AG20443 (cell line): ENCODE measurements around the gene EIPR1.
A peak's percentile ranks its signal among the peaks of the same experiment; 100 is the strongest.

Experiments
- DNase-seq: peaks from one replicate; pipeline ENCODE4 v3.0.0; 2012; ENCODE audit warnings: low spot score, mixed read lengths

The EIPR1 gene

DNA sequence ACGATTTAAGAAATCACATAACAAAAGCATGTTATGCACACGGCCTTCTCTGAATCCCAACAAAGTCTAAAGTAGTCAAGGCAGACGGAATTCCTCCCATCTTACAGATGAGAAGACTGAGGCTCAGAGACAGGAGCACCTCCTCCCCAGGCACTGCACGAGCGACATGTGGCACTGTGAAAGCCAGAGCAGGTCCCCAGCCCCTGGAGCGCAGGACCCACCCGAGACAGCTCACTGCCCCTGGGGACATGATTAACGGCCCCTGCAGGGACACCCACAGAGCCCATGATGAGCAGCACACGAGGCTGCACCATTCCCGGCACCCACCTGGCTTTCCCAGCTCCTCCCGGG is 53.6 kb downstream of the EIPR1 start:
- no peak for DNase-seq

DNA sequence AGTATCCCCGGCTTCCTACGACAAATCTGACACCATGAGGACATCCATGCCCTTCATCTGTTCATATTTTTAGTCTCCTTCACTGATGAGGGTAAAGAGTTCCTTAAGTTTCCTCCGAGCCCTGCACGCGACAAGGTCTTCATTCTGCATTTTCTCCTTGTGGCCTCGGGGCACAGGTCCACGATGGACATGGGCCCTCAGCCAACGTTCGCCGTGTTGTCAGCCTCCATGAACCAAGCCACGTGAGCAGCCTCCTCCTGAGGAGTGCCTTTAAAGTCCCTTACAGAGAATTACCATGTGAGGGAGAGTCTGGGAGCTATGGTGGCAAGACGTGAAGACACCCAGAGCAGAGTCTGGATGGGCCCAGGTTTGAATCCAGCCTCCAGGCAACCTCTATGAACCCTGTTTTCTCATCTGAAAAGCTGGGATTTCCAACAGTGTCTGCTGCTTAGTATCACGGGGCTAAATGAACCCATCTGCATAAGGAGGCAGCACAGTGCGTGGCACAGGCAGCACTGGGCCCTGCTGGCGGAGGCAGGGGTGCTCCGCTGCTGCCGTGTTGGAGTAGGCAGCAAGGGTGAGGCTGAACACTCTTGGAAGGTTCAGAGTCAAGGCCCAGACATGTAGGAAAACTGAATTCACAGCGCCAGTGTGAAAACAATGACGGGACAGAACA is 54.1 kb downstream of the EIPR1 start:
- DNase-seq: no peak

DNA sequence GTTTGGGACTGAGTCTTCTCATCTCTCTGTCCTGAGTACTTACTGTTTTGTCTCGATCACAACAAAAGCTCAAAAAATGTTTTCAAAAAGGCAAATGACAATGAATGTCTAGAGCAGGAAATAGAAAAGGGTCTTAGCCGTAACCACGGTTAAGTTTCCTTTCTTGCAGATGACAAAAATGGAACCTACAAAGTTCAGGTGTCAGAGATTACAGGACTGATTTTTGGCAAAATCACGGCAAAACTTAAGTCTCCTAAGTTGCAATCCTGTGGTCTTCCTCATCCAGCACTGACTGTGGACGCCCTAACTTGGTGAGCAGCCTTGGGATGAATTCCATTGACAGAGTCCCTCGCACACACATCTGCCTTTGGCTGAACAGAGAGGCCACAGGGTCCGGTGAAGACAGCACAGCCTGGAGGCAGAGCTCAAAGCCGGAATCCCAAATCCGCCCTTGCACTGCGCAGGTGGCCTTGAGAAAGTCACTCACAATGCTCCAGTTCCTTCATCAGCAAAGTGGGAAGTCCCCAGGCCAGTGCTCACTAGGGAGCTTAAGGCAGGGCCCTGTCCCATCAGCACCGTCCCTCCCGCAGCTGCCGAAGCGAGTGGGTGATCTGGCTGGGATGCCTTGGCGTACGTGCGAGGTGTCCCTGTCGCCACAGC is 55.2 kb downstream of the EIPR1 start:
- DNase-seq: no peak

DNA sequence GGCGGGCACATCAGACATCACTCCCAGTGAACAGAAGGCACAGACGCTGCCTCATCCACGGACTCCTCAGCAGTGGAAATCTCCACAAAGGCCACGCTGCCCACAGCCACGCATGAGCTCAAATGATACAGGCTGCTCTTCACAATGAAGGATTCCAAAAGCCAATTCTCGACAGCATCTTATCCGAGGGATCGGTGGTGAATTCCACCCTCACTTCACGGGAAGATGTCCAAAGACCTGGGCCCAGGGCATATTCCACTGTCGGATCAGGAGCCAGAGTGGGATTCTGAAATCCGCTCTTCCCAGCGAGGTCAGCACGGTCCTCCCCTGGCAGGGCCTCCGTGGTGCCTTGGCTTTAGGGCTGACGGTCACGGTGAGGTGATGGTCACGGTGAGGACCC is 55.8 kb downstream of the EIPR1 start:
- DNase-seq: no peak

DNA sequence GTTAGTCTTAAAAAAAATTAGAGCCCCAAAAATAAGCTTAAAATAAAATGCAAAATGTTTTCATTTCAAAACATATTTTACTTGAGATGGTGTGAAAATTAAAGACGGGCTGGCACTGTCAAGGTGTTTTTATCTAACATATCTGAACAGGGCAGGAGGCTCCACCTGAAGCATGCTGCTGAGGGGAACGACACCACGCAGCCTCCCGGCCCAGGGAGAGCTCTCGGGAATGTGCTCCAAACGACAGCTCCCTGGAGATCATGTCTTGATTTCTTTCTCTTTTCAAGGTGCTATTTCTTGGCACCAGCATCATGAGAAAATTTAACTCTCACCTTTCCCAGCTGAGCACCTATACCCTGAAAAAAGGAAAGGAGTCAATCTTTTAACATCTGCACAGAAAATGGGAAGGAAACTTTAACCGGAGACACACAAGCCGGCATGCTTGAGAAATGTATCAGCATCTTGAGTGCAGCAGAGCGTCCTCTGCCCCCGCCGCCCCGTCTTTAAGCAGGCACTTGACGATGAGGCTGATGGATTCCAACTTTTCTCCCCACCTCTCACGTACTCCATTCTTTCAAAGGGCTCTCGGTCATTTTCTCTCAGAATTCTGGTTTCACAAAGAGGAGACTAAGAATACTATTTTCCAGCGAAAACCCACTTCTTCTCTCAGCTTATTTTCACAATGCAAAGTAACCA is 56.6 kb downstream of the EIPR1 start:
- no peak for DNase-seq

DNA sequence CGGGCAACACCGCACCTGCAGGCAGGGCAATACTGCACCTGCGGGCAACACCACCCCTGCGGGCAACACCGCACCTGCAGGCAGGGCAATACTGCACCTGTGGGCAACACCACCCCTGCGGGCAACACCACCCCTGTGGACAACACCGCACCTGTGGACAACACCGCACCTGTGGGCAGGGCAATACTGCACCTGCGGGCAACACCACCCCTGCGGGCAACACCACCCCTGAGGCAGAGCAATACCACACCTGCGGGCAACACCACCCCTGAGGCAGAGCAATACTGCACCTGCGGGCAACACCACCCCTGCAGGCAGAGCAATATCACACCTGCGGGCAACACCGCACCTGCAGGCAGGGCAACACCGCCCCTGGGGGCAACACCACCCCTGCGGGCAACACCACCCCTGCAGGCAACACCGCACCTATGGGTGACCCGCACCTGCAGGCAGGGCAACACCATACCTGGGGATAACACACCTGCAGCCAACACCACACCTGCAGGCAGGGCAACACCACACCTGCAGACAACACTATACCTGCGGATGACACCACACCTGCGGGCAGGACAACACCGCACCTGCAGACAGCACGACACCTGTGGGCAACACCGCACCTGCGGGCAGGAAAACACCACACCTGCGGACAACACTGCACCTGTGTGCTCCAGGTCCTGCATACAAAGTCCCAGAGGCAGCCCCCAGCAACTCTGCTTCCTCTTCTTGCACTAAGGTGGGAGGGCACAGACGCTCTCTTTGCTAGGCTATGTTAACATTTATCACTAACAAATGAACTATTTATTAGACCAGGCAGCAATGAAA is 57.7 kb downstream of the EIPR1 start:
- DNase-seq: no peak

DNA sequence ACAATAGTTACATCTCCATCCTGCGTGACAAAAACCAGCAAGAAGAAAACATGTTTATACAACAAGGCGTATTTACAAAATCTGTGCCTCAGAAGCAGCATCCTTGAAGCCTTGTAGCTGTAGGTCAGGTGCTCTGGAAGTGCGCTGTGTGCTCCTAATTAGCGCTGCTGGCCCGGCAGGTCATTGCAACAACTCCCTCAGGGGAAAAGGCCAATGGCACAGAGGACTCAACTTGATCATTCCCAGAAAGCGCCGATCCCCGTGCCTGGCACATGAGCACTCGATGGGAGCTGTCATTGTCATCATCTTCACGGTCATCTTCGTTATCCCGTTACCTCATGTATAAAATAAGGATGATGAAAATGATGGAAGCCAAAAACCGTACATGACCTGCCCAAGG is 58.5 kb downstream of the EIPR1 start:
- no peak for DNase-seq

DNA sequence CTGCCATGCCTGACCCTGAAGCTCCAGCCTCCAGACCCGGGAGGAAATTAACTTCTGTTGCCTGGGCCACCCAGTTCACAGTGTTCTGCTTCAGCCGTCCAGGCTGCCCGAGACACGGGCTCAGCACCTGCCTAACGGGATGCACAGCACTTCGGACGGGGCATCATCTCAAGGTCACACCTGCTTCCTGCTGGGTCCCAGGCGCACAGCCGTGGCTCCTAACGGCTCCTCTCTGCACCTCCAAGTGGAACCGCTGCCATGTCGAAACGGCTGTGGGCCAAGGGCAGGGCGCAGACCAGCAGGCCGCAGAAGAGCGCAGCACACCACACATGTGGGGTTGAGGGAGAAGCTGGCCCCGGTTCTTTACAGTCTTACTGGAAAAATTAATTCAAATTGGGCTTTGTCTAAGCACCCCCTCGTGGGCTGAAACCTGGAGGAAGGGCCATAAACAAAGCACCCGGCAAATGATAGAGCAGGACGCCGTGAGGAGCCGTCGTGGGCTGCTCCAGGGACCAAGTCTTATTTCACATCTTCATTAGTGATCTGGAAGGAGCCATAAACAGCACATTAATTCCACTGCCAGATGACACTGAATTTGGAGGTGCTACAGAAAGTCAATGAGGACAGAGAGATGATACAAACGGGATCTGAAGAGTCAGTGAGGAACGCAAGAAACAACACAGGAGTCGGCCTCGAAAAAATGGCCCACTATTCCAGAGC is 59.6 kb downstream of the EIPR1 start:
- DNase-seq: no peak

DNA sequence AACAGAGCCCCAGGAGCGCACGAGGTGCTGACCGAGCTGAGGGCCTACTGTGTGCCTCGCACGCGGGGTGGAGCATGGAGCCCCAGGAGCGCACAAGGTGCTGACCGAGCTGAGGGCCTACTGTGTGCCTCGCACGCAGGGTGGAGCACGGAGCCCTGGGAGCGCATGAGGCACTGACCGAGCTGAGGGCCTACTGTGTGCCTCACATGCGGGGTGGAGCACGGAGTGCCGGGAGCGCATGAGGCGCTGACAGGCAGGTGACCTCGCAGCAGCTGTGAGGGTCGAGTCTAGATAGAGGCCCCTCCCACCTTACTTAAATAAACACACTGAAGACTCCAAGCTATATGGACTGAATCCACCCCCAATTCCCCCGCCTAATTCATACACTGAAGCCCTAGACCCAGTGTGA is 60.3 kb downstream of the EIPR1 start:
- DNase-seq: no peak

DNA sequence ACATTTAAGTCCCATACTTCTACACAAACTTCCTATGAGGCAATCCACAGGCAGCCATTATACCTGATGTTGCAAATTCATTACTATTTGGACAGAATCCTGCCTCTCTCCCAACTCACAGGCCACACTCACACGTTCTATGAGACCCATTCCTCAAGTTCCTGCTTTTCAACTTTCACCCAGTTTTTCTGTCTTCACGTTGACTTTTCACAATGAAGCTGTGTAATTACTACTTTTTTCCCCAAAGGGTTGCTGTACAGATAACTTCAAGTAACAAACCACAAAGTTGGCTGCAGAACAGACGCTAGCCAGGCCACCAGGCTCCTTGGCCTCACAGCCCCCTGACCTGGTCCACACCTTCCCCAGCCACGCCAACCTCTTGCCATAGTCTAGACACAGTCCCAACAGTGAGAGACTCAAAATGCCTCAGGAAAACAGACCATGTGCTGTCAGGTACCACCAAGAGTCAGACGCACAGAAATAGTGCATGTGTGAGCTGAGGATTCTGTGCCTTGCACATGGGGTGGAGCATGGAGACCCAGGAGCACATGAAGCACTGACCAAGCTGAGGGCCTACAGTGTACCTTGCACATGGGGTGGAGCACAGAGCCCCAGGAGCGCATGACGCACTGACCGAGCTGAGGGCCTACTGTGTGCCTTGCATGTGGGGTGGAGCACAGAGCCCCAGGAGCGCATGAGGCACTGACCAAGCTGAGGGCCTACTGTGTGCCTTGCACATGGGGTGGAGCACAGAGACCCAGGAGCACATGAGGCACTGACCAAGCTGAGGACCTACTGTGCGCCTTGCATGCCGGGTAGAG is 61.0 kb downstream of the EIPR1 start:
- no peak for DNase-seq

DNA sequence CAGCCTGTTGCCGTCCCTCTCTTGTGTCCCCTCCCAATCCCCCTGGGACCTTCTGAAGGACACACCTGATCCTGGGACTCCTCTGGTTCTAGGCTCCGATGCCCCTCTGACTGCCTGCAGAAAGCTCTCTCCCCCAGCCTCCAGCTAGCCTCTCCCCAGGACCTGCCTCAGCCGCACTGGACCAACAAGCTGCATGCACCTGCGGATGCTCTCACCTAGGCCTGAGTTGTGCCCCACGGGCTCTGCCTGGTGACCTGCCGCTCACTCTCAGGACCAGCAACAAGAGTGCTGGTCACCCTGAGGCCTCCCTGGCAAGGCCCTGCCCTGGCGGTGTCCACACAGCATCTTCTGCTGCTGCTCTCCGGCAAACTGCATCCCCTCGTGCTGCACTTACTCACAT is 63.0 kb downstream of the EIPR1 start:
- DNase-seq: no peak

DNA sequence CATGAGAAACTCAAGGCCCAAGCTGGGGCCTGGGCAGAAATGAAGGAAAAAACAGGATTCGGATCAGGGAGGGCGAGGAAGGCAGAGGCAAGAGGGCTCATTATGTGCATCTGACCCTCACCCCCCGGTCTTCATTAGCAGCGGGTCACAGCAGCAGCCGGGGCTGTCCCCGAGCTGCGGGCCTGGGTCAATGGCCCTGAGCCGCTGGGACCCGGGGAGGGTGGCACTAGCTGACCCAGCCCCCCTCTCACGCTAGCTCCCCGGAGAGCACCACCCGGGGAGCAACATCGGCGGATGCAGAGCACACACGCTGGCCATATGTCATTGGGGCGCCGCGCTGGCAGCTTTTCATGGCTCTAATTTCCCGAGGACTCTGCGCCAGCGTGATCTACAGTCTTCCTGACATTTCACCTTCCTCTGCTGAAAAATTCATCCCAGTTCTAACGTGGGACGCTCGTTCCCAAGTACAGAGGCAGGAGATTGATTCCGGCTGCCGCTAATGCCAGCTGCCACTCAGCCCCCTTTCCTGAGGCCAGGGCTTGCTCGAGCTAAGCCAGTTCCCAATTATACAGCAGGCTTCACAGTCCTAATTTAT is 63.7 kb downstream of the EIPR1 start:
- DNase-seq: peak; percentile 53

DNA sequence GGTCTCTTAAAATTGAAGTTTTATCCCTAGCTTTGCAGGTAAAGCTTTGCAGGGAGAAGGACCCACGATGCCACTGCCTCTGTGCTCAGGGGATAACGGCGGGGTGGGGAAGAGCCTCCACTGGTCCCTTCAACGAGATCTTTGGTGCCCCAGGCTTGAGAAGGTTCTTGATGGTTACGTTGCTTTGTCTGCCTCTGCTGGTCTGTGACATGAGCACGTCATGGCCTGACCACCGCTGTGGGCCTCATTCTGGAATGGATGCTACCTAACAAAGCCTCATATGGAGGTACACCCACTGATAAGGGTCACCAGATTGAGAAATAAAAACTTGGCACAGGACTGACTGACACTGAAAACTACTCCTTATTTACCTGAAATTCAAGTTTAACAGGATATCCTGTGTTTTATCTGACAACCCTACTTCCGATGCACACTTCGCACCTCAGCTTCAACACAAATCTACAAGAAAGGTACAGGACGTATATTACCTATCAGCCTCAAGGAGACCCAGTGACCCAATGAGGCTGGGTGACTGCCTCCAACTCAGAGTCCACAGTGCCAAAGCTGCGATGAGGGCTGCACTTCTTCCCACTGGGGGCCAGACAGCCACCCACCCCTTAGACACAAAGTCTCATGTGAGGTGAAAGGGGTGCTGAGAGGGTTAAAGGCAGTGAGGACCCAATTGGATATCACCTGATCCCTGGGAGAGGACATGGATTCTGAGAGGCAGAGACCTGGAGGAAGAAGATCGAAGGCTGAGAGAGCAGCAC is 64.9 kb downstream of the EIPR1 start:
- no peak for DNase-seq

DNA sequence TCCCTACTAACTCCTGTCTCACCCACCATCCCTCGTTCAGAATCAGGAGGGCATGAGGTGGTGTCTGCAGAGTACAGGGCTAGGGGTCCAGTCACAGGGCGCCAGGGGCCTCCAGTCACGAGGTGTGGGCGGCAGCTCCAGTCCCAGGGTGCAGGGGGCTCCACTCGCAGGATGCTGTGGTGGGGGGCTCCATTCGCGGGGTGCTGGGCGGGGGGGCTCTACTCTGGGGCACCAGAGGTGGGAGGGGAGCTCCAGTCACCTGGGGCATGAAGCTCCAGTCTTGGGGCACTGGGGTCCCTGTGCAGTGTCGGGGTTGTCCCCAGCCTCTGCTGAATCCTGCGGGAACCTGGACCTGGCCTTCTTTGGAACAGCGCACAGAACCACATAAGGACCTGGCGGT is 66.0 kb downstream of the EIPR1 start:
- no peak for DNase-seq

DNA sequence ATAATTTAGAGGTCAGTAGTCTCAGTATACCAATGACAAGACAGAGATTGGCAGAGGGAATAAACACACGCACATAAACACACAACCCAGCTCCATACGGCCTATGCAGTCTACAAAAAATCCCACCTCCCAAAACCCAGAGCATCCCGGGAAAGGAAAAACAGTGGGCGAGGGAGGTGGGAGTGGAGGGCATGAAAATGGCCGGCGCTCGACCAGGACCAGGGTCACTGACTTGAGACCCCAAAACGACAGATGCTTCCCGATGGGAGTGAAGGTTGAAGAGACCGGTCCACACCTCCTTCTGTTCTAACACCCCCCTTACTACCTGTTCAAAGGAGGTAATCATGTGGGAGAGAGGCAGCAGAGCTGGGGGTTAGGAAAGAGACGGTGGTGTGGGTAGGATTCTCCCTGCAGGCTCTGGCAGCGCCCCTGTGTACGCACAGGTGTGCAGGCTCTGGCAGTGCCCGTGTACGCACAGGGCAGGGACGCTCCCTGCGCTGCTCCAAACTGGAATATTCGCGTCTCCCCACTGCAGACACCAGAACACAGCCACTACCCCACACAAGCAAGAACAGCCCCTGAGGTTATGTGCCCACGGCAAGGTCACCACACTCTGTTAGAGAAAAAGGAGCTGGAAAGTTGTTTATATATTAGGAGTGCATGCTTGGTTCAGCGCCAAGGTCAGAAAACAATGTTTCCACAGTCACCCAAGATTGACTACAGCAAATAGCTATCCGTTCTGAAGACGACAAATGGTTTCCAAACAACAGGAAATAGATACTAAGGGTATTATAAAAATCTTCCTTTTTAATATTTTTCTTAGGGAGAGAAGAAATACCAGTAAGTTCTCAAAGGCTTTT is 67.9 kb downstream of the EIPR1 start:
- no peak for DNase-seq

DNA sequence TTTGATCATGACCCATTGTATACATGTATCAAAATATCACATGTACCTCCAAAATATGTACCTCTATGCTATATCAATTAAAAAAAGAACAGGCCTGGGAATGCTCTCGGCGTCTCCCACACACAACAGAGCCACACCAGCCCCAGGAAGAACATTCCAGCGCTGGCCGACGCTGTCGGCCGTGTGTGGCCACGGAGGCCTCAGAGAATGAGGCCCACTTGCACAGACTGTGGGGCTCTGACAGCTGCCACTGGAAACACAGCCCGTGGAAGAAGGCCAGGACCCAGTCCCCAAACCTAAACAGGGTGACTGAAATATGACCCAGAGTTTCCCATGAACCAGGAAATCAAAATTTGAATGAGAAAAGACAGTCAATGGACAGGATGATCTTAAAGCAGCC is 69.7 kb downstream of the EIPR1 start:
- DNase-seq: no peak

DNA sequence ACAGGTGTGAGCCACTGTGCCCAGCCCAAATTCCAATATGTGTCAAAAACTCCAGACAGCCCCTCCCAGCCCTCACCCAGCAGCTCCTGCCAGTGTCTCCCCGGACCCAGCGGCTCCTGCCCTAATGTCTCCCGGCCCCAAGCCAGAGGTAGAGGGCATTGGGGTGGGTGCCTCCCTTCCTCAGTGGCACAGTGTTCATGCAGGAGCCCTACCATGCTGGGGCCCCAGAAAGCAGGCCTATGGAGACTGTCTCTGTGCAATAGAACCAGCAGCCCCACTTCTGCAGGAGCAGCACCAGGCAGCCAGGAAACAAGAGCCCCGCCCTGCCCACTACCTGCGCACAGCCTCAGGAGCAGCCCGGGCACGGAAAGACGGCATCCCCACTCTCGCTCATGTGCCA is 70.4 kb downstream of the EIPR1 start:
- DNase-seq: no peak

DNA sequence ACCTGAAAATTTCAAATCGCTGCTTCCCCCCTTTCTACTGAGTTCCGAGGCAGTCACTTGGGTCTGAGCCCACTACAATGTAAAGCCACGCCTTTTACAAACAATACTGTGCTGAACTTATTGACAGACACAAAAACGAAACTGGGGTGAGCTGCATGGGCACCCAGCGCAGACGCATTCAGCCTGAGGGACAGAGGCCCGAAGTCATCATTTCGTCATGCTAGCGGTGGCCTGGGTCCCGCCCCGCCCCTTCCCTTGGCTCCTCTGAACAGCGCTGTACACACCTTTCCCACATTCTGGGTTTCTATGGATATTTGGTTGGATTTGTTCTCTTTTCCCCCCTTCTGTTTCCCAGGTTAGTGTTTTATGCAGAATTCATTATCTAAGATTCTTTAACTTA is 71.7 kb downstream of the EIPR1 start:
- no peak for DNase-seq

DNA sequence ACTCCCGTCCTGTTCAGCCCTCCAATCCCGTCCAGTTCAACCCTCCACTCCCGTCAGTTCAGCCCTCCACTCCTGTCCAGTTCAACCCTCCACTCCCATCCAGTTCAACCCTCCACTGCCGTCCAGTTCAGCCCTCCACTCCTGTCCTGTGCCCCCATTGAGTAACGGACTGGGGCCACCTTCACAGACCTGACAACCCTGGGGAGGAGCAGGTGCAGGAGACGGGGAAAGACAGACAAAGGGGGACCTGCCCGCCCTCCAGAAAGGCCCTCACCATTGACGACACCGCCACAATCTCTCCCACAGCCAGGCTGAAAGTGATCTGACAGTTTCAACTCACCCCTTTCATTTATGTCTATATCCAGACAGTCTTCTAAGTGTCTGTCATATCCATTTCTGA is 72.2 kb downstream of the EIPR1 start:
- no peak for DNase-seq
